Measurements from ENCODE around the gene OBP2B. TPM values are rescaled to one million over a fixed set of nuclear protein-coding genes. Genes with fewer than 3 reads are reported as not detected.

Gene OBP2B
- total and polyA plus RNA-seq, 9 of the 15 experiments (the other 6 are each of a cell fraction or from before 2014, with no cell fraction given) = not detected

DNA sequence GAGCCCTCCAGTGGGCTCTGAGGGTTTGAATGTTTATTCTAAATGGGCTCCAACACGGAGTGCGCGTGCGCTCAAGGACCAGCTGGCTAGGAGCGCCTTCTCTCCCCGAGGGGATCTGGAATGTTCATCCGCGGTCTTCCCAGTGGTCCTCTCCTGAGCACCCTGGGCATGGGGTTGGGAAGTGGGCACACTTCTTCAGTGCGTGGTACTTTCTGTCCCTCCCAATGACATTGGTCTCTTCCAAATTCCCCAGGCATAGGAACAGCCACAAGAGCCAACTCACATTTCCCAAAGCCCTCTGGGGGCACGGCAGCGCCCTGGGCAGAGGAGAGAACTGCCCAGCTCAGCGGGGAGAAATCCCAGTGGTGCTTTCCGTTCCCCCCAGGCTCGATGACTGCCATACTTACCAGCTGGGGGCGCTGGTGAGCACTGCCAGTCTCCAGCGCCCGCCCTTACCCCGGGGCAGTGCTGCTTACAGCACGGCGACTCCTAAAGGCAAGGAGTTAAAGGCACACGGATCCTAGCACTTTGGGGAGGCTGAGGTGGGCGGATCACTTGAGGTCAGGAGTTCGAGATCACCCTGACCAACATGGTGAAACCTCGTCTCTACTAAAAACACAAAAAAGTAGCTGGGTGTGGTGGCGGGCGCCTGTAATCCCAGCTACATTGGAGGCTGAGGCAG is 29.9 kb upstream of the OBP2B start (continued):
- TF ChIP-seq OTX1 (CRISPR knock-in tag; IDR thresholded peaks at IDR 0.05) (no peak), DIDO1 (tag; IDR thresholded peaks at IDR 0.05; ENCODE audit: low read depth) (no peak), TAF1 (IDR thresholded peaks at IDR 0.05; ENCODE audit: control insufficient read depth, extremely low read depth, insufficient read depth, low read length, severe bottlenecking) (no peak), FOXM1 (IDR thresholded peaks at IDR 0.05; ENCODE audit: low read depth) (no peak), FOXM1 (CRISPR knock-in tag; IDR thresholded peaks at IDR 0.05; ENCODE audit: low read depth) (no peak), NFE2 (IDR thresholded peaks at IDR 0.05; ENCODE audit: low read depth) (no peak), NELFE (IDR thresholded peaks at IDR 0.05; ENCODE audit: insufficient read depth, insufficient read length) (no peak), ZNF134 (CRISPR knock-in tag; conservative IDR thresholded peaks at IDR 0.05) (no peak), ZNF384 (IDR thresholded peaks at IDR 0.05; ENCODE audit: low read depth, low read length) (no peak), ZNF3 (CRISPR knock-in tag; IDR thresholded peaks at IDR 0.05) (no peak), MCM3 (IDR thresholded peaks at IDR 0.05) (no peak), ESRRA (IDR thresholded peaks at IDR 0.05; ENCODE audit: borderline replicate concordance, low read depth) (0 out of 2 replicates have a peak, but pooled peaks have one; percentile 22), PHF20 (IDR thresholded peaks at IDR 0.05; ENCODE audit: partially characterized antibody) (peak; percentile 72), DDX20 (tag; IDR thresholded peaks at IDR 0.05; ENCODE audit: low read depth) (no peak), ZNF143 (CRISPR knock-in tag; IDR thresholded peaks at IDR 0.05) (no peak), ZFX (CRISPR knock-in tag; IDR thresholded peaks at IDR 0.05) (no peak), SAFB (IDR thresholded peaks at IDR 0.05; ENCODE audit: borderline replicate concordance, low read depth, low read length) (no peak), TSC22D4 (tag; IDR thresholded peaks at IDR 0.05) (no peak), RBM15 (IDR thresholded peaks at IDR 0.05; ENCODE audit: insufficient read depth, low read length) (no peak), ETV1 (tag; conservative IDR thresholded peaks at IDR 0.05; ENCODE audit: low read depth) (no peak)
- TF ChIP-seq, protein P1, sequence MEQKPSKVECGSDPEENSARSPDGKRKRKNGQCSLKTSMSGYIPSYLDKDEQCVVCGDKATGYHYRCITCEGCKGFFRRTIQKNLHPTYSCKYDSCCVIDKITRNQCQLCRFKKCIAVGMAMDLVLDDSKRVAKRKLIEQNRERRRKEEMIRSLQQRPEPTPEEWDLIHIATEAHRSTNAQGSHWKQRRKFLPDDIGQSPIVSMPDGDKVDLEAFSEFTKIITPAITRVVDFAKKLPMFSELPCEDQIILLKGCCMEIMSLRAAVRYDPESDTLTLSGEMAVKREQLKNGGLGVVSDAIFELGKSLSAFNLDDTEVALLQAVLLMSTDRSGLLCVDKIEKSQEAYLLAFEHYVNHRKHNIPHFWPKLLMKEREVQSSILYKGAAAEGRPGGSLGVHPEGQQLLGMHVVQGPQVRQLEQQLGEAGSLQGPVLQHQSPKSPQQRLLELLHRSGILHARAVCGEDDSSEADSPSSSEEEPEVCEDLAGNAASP (IDR thresholded peaks at IDR 0.05) = no peak
- TF ChIP-seq, protein P2, sequence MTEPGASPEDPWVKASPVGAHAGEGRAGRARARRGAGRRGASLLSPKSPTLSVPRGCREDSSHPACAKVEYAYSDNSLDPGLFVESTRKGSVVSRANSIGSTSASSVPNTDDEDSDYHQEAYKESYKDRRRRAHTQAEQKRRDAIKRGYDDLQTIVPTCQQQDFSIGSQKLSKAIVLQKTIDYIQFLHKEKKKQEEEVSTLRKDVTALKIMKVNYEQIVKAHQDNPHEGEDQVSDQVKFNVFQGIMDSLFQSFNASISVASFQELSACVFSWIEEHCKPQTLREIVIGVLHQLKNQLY (CRISPR knock-in tag; conservative IDR thresholded peaks at IDR 0.05) = no peak
- TF ChIP-seq, protein P3, sequence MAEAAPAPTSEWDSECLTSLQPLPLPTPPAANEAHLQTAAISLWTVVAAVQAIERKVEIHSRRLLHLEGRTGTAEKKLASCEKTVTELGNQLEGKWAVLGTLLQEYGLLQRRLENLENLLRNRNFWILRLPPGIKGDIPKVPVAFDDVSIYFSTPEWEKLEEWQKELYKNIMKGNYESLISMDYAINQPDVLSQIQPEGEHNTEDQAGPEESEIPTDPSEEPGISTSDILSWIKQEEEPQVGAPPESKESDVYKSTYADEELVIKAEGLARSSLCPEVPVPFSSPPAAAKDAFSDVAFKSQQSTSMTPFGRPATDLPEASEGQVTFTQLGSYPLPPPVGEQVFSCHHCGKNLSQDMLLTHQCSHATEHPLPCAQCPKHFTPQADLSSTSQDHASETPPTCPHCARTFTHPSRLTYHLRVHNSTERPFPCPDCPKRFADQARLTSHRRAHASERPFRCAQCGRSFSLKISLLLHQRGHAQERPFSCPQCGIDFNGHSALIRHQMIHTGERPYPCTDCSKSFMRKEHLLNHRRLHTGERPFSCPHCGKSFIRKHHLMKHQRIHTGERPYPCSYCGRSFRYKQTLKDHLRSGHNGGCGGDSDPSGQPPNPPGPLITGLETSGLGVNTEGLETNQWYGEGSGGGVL (CRISPR knock-in tag; IDR thresholded peaks at IDR 0.05) = no peak
- TF ChIP-seq, protein P4, sequence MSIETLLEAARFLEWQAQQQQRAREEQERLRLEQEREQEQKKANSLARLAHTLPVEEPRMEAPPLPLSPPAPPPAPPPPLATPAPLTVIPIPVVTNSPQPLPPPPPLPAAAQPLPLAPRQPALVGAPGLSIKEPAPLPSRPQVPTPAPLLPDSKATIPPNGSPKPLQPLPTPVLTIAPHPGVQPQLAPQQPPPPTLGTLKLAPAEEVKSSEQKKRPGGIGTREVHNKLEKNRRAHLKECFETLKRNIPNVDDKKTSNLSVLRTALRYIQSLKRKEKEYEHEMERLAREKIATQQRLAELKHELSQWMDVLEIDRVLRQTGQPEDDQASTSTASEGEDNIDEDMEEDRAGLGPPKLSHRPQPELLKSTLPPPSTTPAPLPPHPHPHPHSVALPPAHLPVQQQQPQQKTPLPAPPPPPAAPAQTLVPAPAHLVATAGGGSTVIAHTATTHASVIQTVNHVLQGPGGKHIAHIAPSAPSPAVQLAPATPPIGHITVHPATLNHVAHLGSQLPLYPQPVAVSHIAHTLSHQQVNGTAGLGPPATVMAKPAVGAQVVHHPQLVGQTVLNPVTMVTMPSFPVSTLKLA (conservative IDR thresholded peaks at IDR 0.05) = peak; percentile 33 to 51; a peak in 1 of 4 replicates

Data from K562 (cell line).